Cardiac muscle cell (in vitro differentiated cells and primary cell): ENCODE data around the gene QSOX2. TPM values are rescaled to one million over a fixed set of nuclear protein-coding genes. Genes with fewer than 3 reads are reported as not detected.

ENCODE experiments used
- DNase-seq, 2 donors: peaks; one replicate each; pipeline versions ENCODE4 v3.0.0 to v3.0.0-alpha.2; 2010 to 2017; ENCODE audit warnings: low read depth in 1 of 2, low spot score in 1 of 2
- H3K27ac ChIP-seq: fragments of 200-600 bp; sonication (generic); 2 replicates; pipeline ENCODE4 v1.5.1; 2016
- H3K27me3 ChIP-seq: fragments of 200-600 bp; sonication (generic); 2 replicates; pipeline ENCODE4 v1.6.0; 2016; ENCODE audit warnings: control low read depth
- H3K36me3 ChIP-seq: fragments of 200-600 bp; sonication (generic); 2 replicates; pipeline ENCODE4 v1.5.1; 2016; ENCODE audit warnings: control low read depth
- H3K4me1 ChIP-seq: fragments of 200-600 bp; sonication (generic); 2 replicates; pipeline ENCODE4 v1.8.1; 2017; ENCODE audit warnings: low read depth, mild to moderate bottlenecking, mixed run types
- H3K4me3 ChIP-seq: fragments of 200-600 bp; sonication (generic); 2 replicates; pipeline ENCODE4 v1.5.1; 2016; ENCODE audit warnings: mild to moderate bottlenecking
- H3K9me3 ChIP-seq: fragments of 200-600 bp; sonication (generic); 2 replicates; pipeline ENCODE4 v1.5.1; 2017; ENCODE audit warnings: low read depth, mild to moderate bottlenecking, control low read depth
- polyA plus RNA-seq: library from polyadenylated mRNA; unstranded; fragments of >200 nt; fragmentation: Nextera tagmentation; extraction: Ambion mirVana; gene quantifications from 2 replicates; pipeline ENCODE4 v1.2.1, GENCODE V29; 2016
- total RNA-seq: library from RNA; depleted of rRNA; stranded (reverse); fragments of >200 nt; gene quantifications from 2 replicates; pipeline ENCODE4 v1.2.3, GENCODE V29; 2016
- TF ChIP-seq, protein P1 (sequence below): IDR thresholded peaks from 2 replicates; pipeline ENCODE4 v1.5.1; 2012; ENCODE audit warnings: low read depth, mild to moderate bottlenecking, low read length

Gene QSOX2
- total and polyA plus RNA-seq, 2 experiments from 2014 or later = 1.7 to 10.5 TPM

DNA sequence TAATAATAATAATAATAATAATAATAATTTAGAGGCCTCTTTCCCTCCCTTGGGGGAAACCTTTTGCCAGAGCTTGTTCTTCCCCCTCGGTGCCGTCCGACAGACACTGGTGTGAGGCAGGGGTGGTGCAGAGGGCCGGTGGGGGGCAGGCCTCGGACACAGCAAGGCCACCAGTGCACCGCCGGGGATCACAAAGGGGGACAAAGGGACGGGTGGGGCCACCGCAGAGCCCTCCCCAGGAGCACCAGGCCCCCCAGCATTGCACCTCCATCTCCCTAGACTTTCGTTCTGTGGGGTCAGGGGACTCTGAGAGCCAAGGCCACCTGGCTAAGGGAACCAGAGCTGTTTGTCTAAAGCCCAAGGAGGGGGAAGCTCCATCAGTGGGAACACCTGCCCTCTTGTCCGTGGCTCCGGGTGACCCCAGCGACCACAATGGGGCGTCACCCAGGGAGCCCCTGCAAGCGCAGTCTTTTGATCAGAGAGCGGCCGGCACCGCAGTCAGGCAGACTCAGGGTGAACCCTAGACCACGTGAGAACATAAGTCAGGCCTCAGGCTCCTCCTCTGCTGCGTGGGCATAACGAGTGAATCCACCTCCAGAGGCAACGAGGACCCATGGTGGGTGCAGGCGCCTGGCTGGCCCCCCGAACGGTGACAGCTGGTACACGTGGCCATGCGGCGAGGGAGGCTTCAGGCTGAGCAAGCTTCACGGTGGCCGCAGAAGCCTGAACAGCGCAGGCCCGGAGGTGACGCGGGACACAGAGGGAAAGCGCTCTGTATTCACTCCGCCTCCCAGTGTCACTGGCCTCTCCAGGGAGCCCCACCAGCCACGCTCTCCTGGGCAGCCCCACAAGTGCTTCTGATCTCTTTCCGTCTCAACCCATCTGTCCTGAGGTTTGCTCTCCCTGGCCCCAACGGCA lies 12.0 kb upstream of the QSOX2 start:
- no peak for DNase-seq
- no peak overlapping the region for H3K4me3 ChIP-seq
- TF ChIP-seq, protein P1, sequence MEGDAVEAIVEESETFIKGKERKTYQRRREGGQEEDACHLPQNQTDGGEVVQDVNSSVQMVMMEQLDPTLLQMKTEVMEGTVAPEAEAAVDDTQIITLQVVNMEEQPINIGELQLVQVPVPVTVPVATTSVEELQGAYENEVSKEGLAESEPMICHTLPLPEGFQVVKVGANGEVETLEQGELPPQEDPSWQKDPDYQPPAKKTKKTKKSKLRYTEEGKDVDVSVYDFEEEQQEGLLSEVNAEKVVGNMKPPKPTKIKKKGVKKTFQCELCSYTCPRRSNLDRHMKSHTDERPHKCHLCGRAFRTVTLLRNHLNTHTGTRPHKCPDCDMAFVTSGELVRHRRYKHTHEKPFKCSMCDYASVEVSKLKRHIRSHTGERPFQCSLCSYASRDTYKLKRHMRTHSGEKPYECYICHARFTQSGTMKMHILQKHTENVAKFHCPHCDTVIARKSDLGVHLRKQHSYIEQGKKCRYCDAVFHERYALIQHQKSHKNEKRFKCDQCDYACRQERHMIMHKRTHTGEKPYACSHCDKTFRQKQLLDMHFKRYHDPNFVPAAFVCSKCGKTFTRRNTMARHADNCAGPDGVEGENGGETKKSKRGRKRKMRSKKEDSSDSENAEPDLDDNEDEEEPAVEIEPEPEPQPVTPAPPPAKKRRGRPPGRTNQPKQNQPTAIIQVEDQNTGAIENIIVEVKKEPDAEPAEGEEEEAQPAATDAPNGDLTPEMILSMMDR = no peak
- no peaks in the 10 kb centered on the region for H3K27me3 ChIP-seq
- H3K27ac ChIP-seq = no peak overlapping the region
- H3K9me3 ChIP-seq = no peaks in the 10 kb centered on the region
- H3K36me3 ChIP-seq = no peaks in the 10 kb centered on the region
- H3K4me1 ChIP-seq = peaks cover 2% of the 10 kb centered on the region

DNA sequence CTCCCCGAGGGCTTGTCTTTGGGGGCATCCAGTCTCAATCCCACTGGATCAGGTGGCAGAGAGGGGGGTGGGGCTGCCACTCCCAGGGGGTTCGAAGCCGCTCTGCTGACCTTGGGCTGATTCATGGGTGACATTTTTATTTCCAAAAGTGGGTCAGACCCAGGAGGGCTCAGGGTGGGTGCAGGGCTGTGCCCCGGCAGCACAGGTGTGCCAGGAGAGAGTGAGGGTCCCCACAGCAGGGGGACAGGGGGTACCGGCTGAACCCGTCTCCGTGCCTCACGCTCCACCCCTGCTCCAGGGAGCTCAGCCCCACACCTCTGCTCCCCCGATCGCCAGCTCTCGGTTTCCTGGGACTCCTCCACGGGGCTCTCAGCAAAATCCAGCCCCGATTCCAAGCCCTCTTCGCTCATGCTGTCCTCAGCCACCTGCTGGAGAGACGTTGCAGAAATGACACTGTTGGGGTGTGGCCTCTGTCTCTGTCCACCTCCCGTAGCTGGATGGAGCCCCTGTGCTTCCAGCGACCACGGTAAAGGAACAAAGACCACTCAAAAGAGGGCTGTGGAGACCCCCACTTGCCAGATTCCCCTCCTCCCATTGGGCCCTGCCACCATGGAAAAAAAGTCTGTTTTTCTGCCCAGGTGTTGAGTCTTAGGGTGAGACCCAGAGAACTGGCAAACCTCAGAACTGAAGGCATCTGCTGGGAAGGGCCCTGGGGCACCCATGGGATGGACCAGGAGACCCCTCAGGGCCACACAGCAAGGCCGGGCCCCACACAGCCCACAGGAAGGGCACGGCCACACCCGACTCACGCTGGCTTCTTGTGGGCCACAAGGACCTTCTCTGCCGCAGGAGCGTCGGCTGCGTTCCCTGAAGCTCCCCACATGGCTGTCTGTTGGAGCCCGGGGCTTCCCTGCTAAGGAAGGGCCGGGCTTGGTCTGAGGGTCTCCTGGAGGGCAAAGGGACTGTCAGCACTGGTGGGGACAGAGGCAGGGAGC lies 10.6 kb upstream of the QSOX2 start:
- Histone ChIP-seq H3K9me3 (no peaks in the 10 kb centered on the region), H3K36me3 (no peaks in the 10 kb centered on the region), H3K4me1 (peaks cover 2% of the 10 kb centered on the region), H3K27ac (no peak overlapping the region), H3K27me3 (no peaks in the 10 kb centered on the region), H3K4me3 (no peak overlapping the region)
- DNase-seq = no peak
- TF ChIP-seq, protein P1 = no peak

DNA sequence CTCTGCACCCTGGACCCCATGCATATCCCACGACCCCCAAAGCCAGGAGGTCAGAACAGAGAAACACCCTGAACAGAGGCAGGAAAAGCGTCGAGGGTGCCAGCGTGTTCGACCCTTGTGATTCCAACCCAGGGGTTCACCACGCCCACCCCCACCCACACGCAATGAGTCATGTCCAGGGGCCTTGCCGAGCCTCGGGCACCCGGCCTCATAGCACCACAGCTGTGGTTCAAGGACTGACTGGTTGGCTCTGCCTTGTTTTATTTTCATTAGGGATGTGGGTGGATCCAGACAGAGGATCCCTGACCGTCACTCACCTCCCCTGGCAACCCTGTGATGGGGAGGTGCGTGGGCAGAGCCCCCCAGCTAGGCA lies 9.5 kb upstream of the QSOX2 start:
- no peak overlapping the region for H3K27ac ChIP-seq
- H3K27me3 ChIP-seq = no peaks in the 10 kb centered on the region
- DNase-seq = peak in 1 of 2 donors; percentile 64
- peaks cover 2% of the 10 kb centered on the region for H3K4me1 ChIP-seq
- TF ChIP-seq, protein P1 = no peak
- H3K4me3 ChIP-seq = no peak overlapping the region
- H3K9me3 ChIP-seq = no peaks in the 10 kb centered on the region
- H3K36me3 ChIP-seq = no peaks in the 10 kb centered on the region

DNA sequence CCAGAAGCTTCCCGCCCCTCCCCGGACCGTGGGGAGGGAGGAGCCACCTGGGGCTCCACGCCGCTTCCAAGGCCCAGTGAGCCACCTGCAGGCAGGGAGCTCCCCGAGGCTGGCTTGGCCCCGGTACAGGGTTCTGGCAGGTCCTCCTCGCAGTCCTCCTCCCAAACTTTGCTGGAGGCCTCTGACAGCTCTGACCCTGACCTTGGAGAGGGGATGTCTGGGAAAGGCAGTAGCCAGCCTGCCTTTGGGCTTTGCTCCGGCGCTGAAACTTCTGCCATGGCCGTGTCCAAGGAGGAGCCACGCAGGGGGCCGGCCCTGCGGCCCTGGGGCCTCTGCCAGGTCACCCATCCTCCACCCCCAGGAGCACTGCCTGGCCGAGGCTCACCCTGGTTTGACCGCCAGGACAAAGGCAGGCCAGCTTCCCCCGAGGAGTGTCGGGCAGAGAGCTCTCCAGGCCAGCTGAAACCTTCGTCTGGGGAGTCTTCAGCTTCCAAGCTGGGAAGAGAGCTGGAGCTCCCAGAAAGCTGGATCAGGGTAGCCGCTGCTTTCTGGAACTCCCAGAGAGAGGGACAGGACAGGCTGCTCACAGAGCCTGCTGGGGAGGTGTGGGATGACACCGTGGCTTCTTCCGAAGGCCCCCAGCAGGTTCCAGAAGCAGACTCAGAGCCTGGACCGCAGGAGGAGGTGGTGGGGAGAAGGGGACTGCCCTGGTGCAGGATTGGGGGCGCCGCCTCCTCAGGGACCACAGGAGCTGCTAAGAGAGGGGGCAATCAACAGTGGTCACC lies 9.0 kb upstream of the QSOX2 start:
- Histone ChIP-seq H3K27me3 (no peaks in the 10 kb centered on the region), H3K4me3 (no peak overlapping the region), H3K9me3 (no peaks in the 10 kb centered on the region), H3K36me3 (no peaks in the 10 kb centered on the region), H3K27ac (no peak overlapping the region), H3K4me1 (peaks cover 2% of the 10 kb centered on the region)
- TF ChIP-seq, protein P1 = no peak
- peak in 1 of 2 donors; percentile 21 for DNase-seq
